Fibroblast of lung (primary cell): ENCODE data around the gene TXNL4B.
A peak's percentile ranks its signal among the peaks of the same experiment; 100 is the strongest.

Experiments used
- EZH2 ChIP-seq: IDR thresholded peaks from 2 replicates; pipeline ENCODE4 v1.5.1; 2012; ENCODE audit warnings: low read length, control low read depth, mild to moderate bottlenecking; ENCODE audit errors: missing control alignments
- TF ChIP-seq, protein P1 (sequence below), 2 donors: IDR thresholded peaks in 1 of 2; conservative IDR thresholded peaks in 1 of 2; 1 replicate in 1 of 2; 2 replicates in 1 of 2; pipeline ENCODE4 v1.5.1; 2011 to 2012; ENCODE audit warnings: low read length in 2 of 2, control low read depth in 1 of 2, inconsistent platforms in 1 of 2, low read depth in 1 of 2, mild to moderate bottlenecking in 1 of 2

DNA sequence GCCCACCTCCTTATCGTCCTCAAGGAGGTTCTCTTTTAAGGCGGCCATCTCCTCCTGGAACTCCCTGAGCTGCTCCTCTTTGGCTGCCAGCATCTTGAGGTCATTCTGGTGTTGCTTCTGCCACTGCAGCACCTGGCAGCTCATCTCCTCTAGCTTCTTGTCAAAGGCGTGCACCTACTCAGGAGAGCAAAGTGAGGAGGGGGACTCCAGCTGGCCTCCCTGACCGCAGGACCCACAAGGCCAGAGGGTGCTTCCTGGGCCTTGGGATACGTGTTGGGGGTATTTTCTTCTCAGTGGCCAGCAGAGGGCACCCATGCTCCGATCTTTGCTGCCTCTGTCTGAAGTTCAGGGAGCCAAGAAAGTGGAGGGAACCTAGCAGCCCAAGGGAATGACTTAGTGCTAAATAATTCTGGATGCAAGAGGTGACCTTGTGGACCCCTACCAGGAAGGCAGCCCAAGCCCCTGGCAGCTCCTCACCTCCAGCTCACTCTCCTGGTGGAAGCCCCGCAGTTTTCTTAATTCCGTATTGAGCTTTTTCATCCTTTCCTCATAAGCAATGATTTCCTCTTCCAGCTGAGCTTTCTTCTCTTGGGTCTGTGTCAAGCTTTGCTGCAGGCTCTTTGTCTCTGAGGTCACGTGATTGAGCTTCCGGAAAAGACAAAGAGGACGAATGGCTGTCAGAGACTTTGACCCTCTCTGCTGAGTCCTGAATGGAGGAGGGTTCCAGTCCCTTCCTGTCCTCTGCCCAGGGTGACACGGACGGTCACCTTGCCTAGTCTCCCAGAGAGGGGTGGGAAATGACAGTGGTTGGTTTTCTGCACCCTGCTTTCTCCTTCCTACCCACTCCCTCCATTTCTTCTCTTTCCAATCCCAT is 31.6 kb upstream of the TXNL4B start:
- no peak for TF ChIP-seq EZH2
- TF ChIP-seq, protein P1, sequence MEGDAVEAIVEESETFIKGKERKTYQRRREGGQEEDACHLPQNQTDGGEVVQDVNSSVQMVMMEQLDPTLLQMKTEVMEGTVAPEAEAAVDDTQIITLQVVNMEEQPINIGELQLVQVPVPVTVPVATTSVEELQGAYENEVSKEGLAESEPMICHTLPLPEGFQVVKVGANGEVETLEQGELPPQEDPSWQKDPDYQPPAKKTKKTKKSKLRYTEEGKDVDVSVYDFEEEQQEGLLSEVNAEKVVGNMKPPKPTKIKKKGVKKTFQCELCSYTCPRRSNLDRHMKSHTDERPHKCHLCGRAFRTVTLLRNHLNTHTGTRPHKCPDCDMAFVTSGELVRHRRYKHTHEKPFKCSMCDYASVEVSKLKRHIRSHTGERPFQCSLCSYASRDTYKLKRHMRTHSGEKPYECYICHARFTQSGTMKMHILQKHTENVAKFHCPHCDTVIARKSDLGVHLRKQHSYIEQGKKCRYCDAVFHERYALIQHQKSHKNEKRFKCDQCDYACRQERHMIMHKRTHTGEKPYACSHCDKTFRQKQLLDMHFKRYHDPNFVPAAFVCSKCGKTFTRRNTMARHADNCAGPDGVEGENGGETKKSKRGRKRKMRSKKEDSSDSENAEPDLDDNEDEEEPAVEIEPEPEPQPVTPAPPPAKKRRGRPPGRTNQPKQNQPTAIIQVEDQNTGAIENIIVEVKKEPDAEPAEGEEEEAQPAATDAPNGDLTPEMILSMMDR (conservative IDR thresholded peaks at IDR 0.05 in 1 of 2, IDR thresholded peaks at IDR 0.05 in 1 of 2; ENCODE audit: low read depth in 1 of 2, low read length in 2 of 2): peak; percentile 73 to 80
